Tibial artery (tissue), 4 donors: ENCODE data around the gene C11orf65.
"Not testable (repeated sequence)": the region's sequence is repeated elsewhere in the genome, so short reads cannot be mapped to it uniquely, and the experiment has no call there.

ENCODE experiments used
- DNase-seq, 2 donors: peaks; one replicate each; pipeline ENCODE4 v3.0.0-alpha.2; 2019
- H3K27ac ChIP-seq, 2 donors: fragments of 200-600 bp; sonication (generic) in 1 of 2; 1 replicate in 1 of 2; 2 replicates in 1 of 2; pipeline ENCODE4 v1.5.1; 2018 to 2019; ENCODE audit warnings: mild to moderate bottlenecking in 1 of 2
- H3K27me3 ChIP-seq, 2 donors: fragments of 200-600 bp; sonication (generic) in 1 of 2; one replicate each; pipeline versions ENCODE4 v1.5.1 to v1.6.0; 2016 to 2019
- H3K36me3 ChIP-seq, 3 donors: fragments of 200-600 bp; sonication (generic) in 2 of 3; one replicate each; pipeline ENCODE4 v1.5.1; 2016 to 2019; ENCODE audit warnings: mild to moderate bottlenecking in 2 of 3
- H3K4me1 ChIP-seq, 4 donors: fragments of 200-600 bp; sonication (generic) in 2 of 4; 1 replicate in 3 of 4; 2 replicates in 1 of 4; pipeline ENCODE4 v1.5.1; 2016 to 2019
- H3K4me3 ChIP-seq, 2 donors: fragments of 200-600 bp; sonication (generic) in 1 of 2; 1 replicate in 1 of 2; 2 replicates in 1 of 2; pipeline ENCODE4 v1.5.1; 2018 to 2019; ENCODE audit warnings: mild to moderate bottlenecking in 2 of 2
- H3K9me3 ChIP-seq, 3 donors: fragments of 200-600 bp; sonication (generic) in 1 of 3; one replicate each; pipeline ENCODE4 v1.5.1; 2016 to 2019
- CTCF ChIP-seq, 2 experiments: fragments of 200-600 bp in 1 of 2; fragments of 450-650 bp in 1 of 2; IDR thresholded peaks; one replicate each; pipeline ENCODE4 v1.5.1; 2017 to 2019; ENCODE audit warnings: antibody characterized with exemption in 2 of 2, mild to moderate bottlenecking in 1 of 2, moderate library complexity in 1 of 2
- intact Hi-C: fragments of 100-400 bp; cut with DNase I; formaldehyde crosslinking; loops from one replicate; pipeline ENCODE4 v1.15.0; 2023; ENCODE audit warnings: low total_unique reads

The C11orf65 gene

DNA sequence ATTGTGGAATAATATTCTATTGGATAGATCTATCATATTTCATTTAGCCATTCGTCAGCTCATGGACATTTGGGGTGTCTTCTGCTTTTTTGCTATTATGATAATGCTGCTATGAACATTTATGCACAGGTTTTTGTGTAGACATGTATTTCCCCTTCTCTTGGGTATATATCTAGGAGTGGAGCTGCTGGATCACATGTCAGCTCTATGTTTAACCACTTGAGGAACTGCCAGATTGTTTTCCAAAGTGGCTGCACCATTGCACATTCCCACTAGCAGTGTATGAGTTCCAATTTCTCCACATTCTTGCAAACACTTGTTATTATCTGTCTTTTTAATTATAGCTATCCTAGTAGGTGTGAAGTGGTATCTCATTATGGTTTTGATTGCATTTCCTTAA is 75.0 kb downstream of the C11orf65 start:
- TF ChIP-seq CTCF (IDR thresholded peaks at IDR 0.05): no peak
- Histone ChIP-seq H3K4me1 (no peaks in the 10 kb centered on the region), H3K27ac (no peak overlapping the region), H3K4me3 (no peak overlapping the region), H3K36me3 (no peaks in the 10 kb centered on the region), H3K27me3 (no peaks in the 10 kb centered on the region), H3K9me3 (no peaks in the 10 kb centered on the region)
- intact Hi-C loops: no loop called here
- DNase-seq: no peak

- Histone ChIP-seq H3K36me3 (no peaks in the 10 kb centered on the region), H3K4me1 (no peaks in the 10 kb centered on the region), H3K27me3 (no peaks in the 10 kb centered on the region), H3K27ac (no peak overlapping the region), H3K4me3 (no peak overlapping the region), H3K9me3 (no peaks in the 10 kb centered on the region)
- no peak for DNase-seq
- no peak for TF ChIP-seq CTCF (IDR thresholded peaks at IDR 0.05)
- intact Hi-C loops: no loop called here
Measured at GRCh38 chr11:108388576-108388975, 78.8 kb downstream of the C11orf65 start.

DNA sequence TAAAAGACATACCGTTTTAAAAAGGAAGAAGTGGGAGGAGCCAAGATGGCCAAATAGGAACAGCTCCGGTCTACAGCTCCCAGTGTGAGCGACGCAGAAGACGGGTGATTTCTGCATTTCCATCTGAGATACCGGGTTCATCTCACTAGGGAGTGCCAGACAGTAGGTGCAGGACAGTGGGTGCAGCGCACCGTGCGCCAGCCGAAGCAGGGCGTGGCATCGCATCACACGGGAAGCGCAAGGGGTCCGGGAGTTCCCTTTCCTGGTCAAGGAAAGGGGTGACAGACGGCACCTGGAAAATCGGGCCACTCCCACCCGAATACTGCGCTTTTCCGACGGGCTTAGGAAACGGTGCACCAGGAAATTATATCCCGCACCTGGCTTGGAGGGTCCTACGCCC is 93.8 kb downstream of the C11orf65 start:
- H3K36me3 ChIP-seq, H3K9me3 ChIP-seq: not testable (repeated sequence)

DNA sequence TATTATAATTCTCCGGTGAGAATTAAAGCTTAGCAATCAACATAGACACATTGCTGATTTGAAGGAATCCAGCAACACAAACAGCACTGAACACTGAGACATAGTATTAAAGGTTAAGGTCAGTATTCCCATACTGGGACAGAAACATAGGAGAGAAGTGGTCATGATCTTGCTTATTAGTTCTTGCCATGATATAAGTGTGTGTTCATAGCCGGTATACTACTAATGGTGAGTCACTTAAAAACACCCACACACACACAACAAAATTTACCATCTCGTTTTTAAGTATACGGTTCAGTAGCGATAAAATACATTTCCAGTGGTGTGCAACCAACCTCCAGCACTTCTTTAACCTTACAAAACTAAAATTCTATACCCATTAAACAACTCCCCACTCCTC is 96.3 kb downstream of the C11orf65 start:
- Histone ChIP-seq H3K27me3 (no peaks in the 10 kb centered on the region), H3K36me3 (peaks cover 0 to 16% (median 11%) of the 10 kb centered on the region in 3 donors), H3K4me3 (no peak overlapping the region), H3K27ac (no peak overlapping the region), H3K9me3 (no peaks in the 10 kb centered on the region), H3K4me1 (no peaks in the 10 kb centered on the region)
- no peak for DNase-seq
- no peak for TF ChIP-seq CTCF (IDR thresholded peaks at IDR 0.05)
- intact Hi-C loops: no loop called here

More for the DNA sequence above, 93.8 kb downstream of the C11orf65 start:
- DNase-seq, H3K27me3 ChIP-seq, H3K4me3 ChIP-seq, H3K27ac ChIP-seq, H3K4me1 ChIP-seq, intact Hi-C loops: not testable (repeated sequence)

DNA sequence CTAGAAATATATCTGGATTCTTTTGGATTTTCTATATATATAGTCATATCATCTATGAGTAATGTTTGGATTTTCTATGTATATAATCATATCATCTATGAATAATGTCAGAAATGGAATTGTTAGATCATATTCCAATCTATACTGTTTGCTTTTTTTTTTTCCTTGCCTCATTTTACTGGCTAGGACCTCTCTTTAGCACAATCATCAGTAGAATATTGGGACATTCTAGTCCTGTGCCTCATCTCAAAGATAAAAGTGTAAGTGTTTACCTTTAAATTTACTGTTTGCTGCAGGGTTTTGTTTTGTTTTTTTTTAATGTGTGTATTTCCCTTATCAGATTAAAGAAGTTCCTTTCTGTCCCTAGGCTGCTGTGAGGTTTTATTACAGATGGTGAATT is 97.0 kb downstream of the C11orf65 start:
- H3K9me3 ChIP-seq: no peaks in the 10 kb centered on the region
- TF ChIP-seq CTCF (IDR thresholded peaks at IDR 0.05): no peak
- H3K4me1 ChIP-seq: no peaks in the 10 kb centered on the region
- intact Hi-C loops: no loop called here
- H3K4me3 ChIP-seq: no peak overlapping the region
- H3K27ac ChIP-seq: no peak overlapping the region
- H3K27me3 ChIP-seq: no peaks in the 10 kb centered on the region
- no peak for DNase-seq
- peaks cover 0 to 20% (median 18%) of the 10 kb centered on the region in 3 donors for H3K36me3 ChIP-seq

DNA sequence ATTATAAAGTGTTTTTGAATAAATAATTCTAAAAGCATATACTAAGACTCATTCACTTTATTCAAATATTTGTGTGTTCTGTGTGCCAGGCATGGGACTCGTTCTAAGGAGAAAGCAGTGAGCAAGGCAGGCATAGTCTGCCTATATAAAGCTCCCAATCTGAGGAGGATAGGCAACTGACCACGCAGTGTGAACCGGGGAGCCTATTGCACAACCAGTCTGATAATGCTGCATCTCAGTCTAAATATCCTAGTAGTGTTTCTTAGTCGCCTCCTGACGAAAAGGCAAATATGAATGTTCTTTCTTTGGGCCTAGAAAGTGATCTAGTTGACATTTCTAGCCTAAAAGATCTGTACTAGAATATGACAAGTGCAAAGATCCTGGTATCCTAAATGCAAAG is 98.3 kb downstream of the C11orf65 start:
- Histone ChIP-seq H3K27me3 (no peaks in the 10 kb centered on the region), H3K4me1 (no peaks in the 10 kb centered on the region), H3K27ac (no peak overlapping the region), H3K4me3 (no peak overlapping the region), H3K9me3 (no peaks in the 10 kb centered on the region), H3K36me3 (peaks cover 0 to 25% (median 23%) of the 10 kb centered on the region in 3 donors)
- DNase-seq: no peak
- TF ChIP-seq CTCF (IDR thresholded peaks at IDR 0.05): no peak
- intact Hi-C loops: no loop called here
